Hepatocyte (in vitro differentiated cells): ENCODE results near the gene TXNDC17. TPM values are rescaled to one million over a fixed set of nuclear protein-coding genes. Genes with fewer than 3 reads are reported as not detected.

Experiments
- DNase-seq: peaks from one replicate; pipeline ENCODE4 v3.0.0-alpha.2; 2016; ENCODE audit warnings: low spot score
- H2AFZ ChIP-seq: fragments of 200-600 bp; sonication (generic); 2 replicates; pipeline ENCODE4 v1.6.0; 2016; ENCODE audit warnings: antibody characterized with exemption, mild to moderate bottlenecking
- H3K27ac ChIP-seq: fragments of 200-600 bp; sonication (generic); 2 replicates; pipeline ENCODE4 v1.5.1; 2016; ENCODE audit warnings: mild to moderate bottlenecking
- H3K27me3 ChIP-seq: fragments of 200-600 bp; sonication (generic); 2 replicates; pipeline ENCODE4 v1.6.1; 2016
- H3K36me3 ChIP-seq: fragments of 200-600 bp; sonication (generic); replicated peaks from 2 replicates; pipeline ENCODE4 v1.5.1; 2016; ENCODE audit warnings: low read depth; ENCODE audit not compliant: insufficient read depth
- H3K4me1 ChIP-seq: fragments of 200-600 bp; sonication (generic); 2 replicates; pipeline ENCODE4 v1.5.1; 2016; ENCODE audit warnings: mild to moderate bottlenecking, moderate library complexity; ENCODE audit not compliant: insufficient read depth
- H3K4me2 ChIP-seq: fragments of 200-600 bp; sonication (generic); 2 replicates; pipeline ENCODE4 v1.6.0; 2016
- H3K4me3 ChIP-seq: fragments of 200-600 bp; sonication (generic); 2 replicates; pipeline ENCODE4 v1.5.1; 2016; ENCODE audit warnings: mild to moderate bottlenecking
- H3K79me2 ChIP-seq: fragments of 200-600 bp; sonication (generic); 2 replicates; pipeline ENCODE4 v1.6.0; 2017; ENCODE audit warnings: mild to moderate bottlenecking
- H3K9me2 ChIP-seq: fragments of 200-600 bp; sonication (generic); replicated peaks from 2 replicates; pipeline ENCODE4 v1.6.0; 2017; ENCODE audit warnings: mild to moderate bottlenecking; ENCODE audit not compliant: insufficient read depth
- H3K9me3 ChIP-seq: fragments of 200-600 bp; sonication (generic); 2 replicates; pipeline ENCODE4 v1.5.1; 2016; ENCODE audit warnings: low read depth, mild to moderate bottlenecking
- H4K20me1 ChIP-seq: fragments of 200-600 bp; sonication (generic); 2 replicates; pipeline ENCODE4 v1.6.0; 2016; ENCODE audit warnings: mild to moderate bottlenecking; ENCODE audit not compliant: insufficient read depth, poor library complexity, severe bottlenecking
- CTCF ChIP-seq: fragments of 200-600 bp; sonication (generic); IDR thresholded peaks from 2 replicates; pipeline ENCODE4 v1.5.1; 2016; ENCODE audit warnings: antibody characterized with exemption, mild to moderate bottlenecking; ENCODE audit not compliant: poor library complexity
- EZH2 ChIP-seq: fragments of 200-600 bp; sonication (generic); IDR thresholded peaks from 2 replicates; pipeline ENCODE4 v1.6.1; 2016; ENCODE audit warnings: antibody characterized with exemption, mild to moderate bottlenecking, borderline replicate concordance
- EZH2phosphoT487 ChIP-seq: fragments of 200-600 bp; sonication (generic); IDR thresholded peaks from one replicate; pipeline ENCODE4 v1.6.1; 2018; ENCODE audit warnings: antibody characterized with exemption, mild to moderate bottlenecking, low read depth, moderate library complexity; ENCODE audit not compliant: unreplicated experiment, severe bottlenecking
- WGBS: methylation state at CpG from one replicate; pipeline ENCODE4 v1.1.6; 2016; ENCODE audit warnings: low lambda C conversion rate; ENCODE audit errors: missing lambda C conversion rate; 5-methylcytosine and 5-hydroxymethylcytosine counted together
- polyA plus RNA-seq: library from polyadenylated mRNA; unstranded; fragments of >200 nt; fragmentation: Nextera tagmentation; extraction: Ambion mirVana; gene quantifications from 2 replicates; pipeline ENCODE4 v1.2.1, GENCODE V29; 2016
- total RNA-seq: library from RNA; depleted of rRNA; stranded (reverse); fragments of >200 nt; gene quantifications from 2 replicates; pipeline ENCODE4 v1.2.3, GENCODE V29; 2014

Gene TXNDC17
- total and polyA plus RNA-seq, 2 experiments from 2014 or later, result 106 to 406 TPM

- DNase-seq, result no peak
- no peaks in the 10 kb centered on the region for H3K4me1 ChIP-seq
- 96% methylated on average over 3 of the region's 3 CpGs for WGBS
- no peaks in the 10 kb centered on the region for H4K20me1 ChIP-seq
- no peak for TF ChIP-seq CTCF
- TF ChIP-seq EZH2phosphoT487, result no peak
- no peak for TF ChIP-seq EZH2
- H3K9me3 ChIP-seq, result no peaks in the 10 kb centered on the region
- no peak overlapping the region for H3K4me3 ChIP-seq
- H2AFZ ChIP-seq, result no peak overlapping the region
- no peaks in the 10 kb centered on the region for H3K27me3 ChIP-seq
- H3K27ac ChIP-seq, result no peak overlapping the region
- H3K4me2 ChIP-seq, result no peak overlapping the region
- peaks cover 6% of the 10 kb centered on the region for H3K36me3 ChIP-seq
- no peaks in the 10 kb centered on the region for H3K9me2 ChIP-seq
- H3K79me2 ChIP-seq, result peaks cover 31% of the 10 kb centered on the region
These were observed 7.6 kb upstream of the TXNDC17 start for GRCh38 chr17:6633263-6633662.

- H2AFZ ChIP-seq, result no peak overlapping the region
- H3K27me3 ChIP-seq, result no peaks in the 10 kb centered on the region
- H3K36me3 ChIP-seq, result peaks cover 6% of the 10 kb centered on the region
- no peak overlapping the region for H3K4me3 ChIP-seq
- H3K9me2 ChIP-seq, result no peaks in the 10 kb centered on the region
- no peak for DNase-seq
- peaks cover 46% of the 10 kb centered on the region for H3K79me2 ChIP-seq
- no peak for TF ChIP-seq EZH2
- no peak for TF ChIP-seq EZH2phosphoT487
- TF ChIP-seq CTCF, result no peak
- WGBS, result 93% methylated on average over 2 of the region's 2 CpGs
- peaks cover 7% of the 10 kb centered on the region for H3K4me1 ChIP-seq
- no peak overlapping the region for H3K27ac ChIP-seq
- H3K9me3 ChIP-seq, result no peaks in the 10 kb centered on the region
- no peaks in the 10 kb centered on the region for H4K20me1 ChIP-seq
- no peak overlapping the region for H3K4me2 ChIP-seq
These were observed 4.8 kb upstream of the TXNDC17 start for GRCh38 chr17:6636105-6636504.

GRCh38 chr17:6636616-6637457 lies 4.0 kb upstream of the TXNDC17 start:
- WGBS, result 94% methylated on average over 17 of the region's 17 CpGs
- H3K27ac ChIP-seq, result no peak overlapping the region
- no peaks in the 10 kb centered on the region for H4K20me1 ChIP-seq
- H3K4me3 ChIP-seq, result no peak overlapping the region
- no peak for DNase-seq
- no peaks in the 10 kb centered on the region for H3K9me2 ChIP-seq
- H3K9me3 ChIP-seq, result no peaks in the 10 kb centered on the region
- H3K4me2 ChIP-seq, result no peak overlapping the region
- H3K36me3 ChIP-seq, result peaks cover 6% of the 10 kb centered on the region
- no peak overlapping the region for H2AFZ ChIP-seq
- peaks cover 7% of the 10 kb centered on the region for H3K4me1 ChIP-seq
- H3K27me3 ChIP-seq, result no peaks in the 10 kb centered on the region
- TF ChIP-seq EZH2 (no peak), EZH2phosphoT487 (no peak), CTCF (no peak)
- H3K79me2 ChIP-seq, result peaks cover 48% of the 10 kb centered on the region
